H1 (cell line): ENCODE measurements around the gene TSR3. TPM values are rescaled to one million over a fixed set of nuclear protein-coding genes. Genes with fewer than 3 reads are reported as not detected.

Experiments
- CBX8 ChIP-seq: fragments of 300-800, 300-1000 bp; sonication (generic); IDR thresholded peaks from 2 replicates; pipeline ENCODE4 v1.7.1; 2016; ENCODE audit warnings: low read depth, low read length, borderline replicate concordance
- polyA plus RNA-seq, 7 experiments: library from polyadenylated mRNA; depleted of rRNA in 3 of 7; stranded (reverse) in 5 of 7; unstranded in 2 of 7; fragments of >200 nt in 5 of 7; fragments of 200-250 nt in 2 of 7; gene quantifications; 1 replicate in 5 of 7; 2 replicates in 1 of 7; 4 replicates in 1 of 7; pipeline versions ENCODE4 v1.2.1 to v1.2.3, GENCODE V29; 2011 to 2013; ENCODE audit warnings: missing spikeins in 2 of 7, mixed read lengths in 2 of 7
- total RNA-seq: library from RNA; stranded (reverse); fragmentation: NEBNext Ultra II Directional; extraction: Animal tissue kit (Norgen Biotek cat#: 25700); gene quantifications from 2 replicates; pipeline ENCODE4 v1.2.1, GENCODE V29; 2021

Gene TSR3
- total and polyA plus RNA-seq, 2 of the 8 experiments (the other 6 are each of a cell fraction or from before 2014, with no cell fraction given): 43.1 to 52.3 TPM

DNA sequence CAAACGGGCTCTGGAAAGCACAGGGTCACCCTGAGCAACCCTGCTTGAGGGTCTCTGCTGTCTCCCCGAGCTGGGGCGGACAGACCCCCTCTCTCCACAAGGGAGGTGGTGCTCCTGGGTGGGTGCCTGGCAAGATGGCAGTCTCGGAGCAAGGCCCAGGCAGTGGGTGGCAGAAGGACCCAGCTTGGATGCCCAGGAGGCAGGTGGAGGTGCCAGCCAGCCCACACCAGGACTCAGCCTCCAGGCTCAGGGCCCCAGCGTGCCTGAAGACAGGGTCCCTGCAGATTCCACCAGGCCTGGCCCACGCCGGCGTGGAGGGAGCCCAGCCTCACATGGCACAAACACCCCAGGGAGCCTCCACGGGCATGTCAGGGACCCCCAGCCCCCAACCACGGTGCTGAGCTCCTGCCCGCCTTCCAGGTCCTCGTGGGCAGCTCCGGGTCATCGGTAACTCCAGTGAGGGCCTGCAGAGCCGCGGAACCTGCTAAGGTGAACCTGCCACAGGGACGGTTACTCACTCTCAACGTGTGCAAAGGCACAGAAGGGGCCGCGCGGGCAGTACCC lies 42.0 kb upstream of the TSR3 start (continued):
- TF ChIP-seq CBX8: no peak
